NCI-H345 treated with DMSO at 0.1 percent for 48 hours (cell line): ENCODE data around the gene ADGRL2.

Experiments used
- DNase-seq: peaks from one replicate; lab custom pipeline; 2025; ENCODE audit not compliant: unreplicated experiment; lab: John Stamatoyannopoulos, UW

ADGRL2 gene

DNA sequence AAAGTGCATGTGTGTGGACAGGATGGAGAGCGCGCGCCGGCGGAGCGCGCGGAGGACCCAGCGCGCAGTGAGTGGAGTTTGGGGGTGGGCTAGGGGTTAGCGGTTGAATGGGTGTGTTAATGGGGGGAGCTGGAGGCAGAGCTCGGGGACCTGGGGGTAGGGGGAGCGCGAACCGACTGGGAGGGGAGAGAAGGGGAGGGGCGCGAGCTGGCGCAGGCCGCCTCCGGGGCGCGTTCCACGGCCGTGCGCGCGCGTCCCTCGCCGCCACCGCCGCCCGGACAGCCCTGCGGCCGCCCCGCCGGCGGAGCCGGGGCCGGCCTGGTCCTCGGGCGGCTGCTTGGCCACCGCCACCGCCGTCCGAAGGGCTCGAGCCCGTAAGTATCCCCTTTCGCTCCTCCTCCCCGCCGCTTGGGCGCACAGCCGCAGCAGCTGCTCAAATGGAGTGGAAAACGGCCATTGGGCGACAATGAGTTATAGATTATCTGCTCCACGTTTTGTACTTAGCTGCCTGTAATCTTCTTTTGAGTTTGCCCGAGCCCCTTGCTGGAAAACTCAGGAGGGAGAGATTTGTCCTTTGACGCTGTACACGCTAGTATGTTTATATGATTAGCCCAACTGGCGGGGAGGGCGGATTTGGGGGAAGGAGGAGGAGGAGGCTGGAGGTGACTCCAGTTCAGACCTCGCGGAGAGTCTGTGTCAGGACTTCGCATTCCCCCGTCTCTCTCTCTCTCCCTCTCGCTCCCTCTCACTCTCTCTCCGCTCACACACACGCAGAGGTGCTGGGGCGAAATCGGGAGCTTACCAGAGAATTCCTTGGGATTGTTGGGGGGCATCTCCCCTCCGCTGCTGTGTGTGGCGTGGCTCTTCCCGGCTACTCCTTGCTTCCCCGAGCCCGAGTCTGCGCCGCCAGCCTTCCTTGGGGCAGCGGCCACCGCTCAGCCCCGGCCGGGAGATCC, at the start of gene ADGRL2:
ADGRL2 (plus strand) TSS at position 240 of the 956 bp plus-strand sequence. CDS start 36,051 bp downstream, outside the sequence.
- DNase-seq, result peak; percentile 86

DNA sequence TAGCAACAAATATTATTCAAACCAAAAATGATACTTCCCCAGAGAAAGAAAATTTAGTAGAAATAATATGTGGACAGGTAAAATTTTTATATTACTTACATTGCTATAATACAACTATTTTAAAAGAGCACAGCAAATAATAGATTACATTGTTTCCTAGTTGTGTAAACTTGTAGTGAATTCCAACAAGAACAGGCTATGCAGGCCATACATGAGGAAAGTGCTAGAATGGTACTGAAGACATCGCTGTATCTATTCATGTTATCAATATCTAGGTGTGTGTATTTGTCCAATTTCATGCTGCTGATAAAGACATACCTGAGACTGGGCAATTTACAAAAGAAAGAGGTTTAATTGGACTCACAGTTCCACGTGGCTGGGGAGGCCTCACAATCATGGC, 47.9 kb upstream of the ADGRL2 start:
- no peak for DNase-seq

DNA sequence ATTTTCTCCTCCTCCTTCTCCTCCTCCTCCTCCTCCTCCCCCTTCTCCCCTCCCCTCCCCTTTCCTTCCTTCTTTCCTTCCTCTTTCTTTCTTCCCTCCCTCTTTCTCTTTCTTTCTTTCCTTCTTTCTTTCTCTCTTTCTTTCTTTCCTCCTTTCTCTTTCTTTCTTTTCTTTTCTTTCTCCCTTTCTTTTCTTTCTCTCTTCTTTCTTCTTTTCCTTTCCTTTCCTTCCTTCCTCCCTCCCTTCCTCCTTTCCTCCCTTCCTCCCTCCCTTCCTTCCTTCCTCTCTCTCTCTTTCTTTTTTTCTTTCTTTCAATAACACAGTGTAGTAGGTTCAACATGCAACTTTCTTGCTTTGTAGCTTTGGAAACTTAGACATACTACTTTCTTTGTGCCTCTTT, 46.3 kb upstream of the ADGRL2 start:
- no peak for DNase-seq

- no peak for DNase-seq
Measured at GRCh38 chr1:81756872-81757271, 43.9 kb upstream of the ADGRL2 start.

DNA sequence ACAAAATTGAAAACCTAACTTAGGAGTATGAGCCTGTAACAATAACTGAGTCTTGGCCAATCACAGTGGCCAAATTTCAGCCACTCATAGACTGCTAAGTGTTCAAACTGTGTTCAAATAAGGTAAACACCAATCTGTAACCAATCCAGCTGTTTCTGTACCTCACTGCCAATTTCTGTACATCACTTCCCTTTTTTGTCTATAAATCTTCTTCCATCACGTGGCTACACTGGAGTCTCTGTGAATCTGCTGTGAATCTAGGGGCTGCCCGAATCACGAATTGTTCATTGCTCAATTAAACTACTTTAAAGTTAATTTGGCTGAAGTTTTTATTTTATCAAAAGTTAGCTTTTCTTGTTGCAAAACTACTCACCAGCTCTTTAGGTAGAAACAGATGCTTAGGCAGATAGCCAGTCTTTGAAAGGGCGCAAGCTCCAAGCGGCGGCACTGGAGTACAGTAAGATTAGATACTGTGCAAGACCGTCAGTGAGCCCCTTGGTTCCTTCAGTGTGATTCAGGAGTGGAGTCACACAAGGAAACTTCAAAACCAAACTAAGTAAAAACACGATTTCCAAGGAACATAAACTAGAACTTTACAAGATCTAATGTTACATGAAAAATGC, 43.2 kb upstream of the ADGRL2 start:
- DNase-seq, result no peak

GRCh38 chr1:81758181-81758580, 42.6 kb upstream of the ADGRL2 start:
- no peak for DNase-seq

DNA sequence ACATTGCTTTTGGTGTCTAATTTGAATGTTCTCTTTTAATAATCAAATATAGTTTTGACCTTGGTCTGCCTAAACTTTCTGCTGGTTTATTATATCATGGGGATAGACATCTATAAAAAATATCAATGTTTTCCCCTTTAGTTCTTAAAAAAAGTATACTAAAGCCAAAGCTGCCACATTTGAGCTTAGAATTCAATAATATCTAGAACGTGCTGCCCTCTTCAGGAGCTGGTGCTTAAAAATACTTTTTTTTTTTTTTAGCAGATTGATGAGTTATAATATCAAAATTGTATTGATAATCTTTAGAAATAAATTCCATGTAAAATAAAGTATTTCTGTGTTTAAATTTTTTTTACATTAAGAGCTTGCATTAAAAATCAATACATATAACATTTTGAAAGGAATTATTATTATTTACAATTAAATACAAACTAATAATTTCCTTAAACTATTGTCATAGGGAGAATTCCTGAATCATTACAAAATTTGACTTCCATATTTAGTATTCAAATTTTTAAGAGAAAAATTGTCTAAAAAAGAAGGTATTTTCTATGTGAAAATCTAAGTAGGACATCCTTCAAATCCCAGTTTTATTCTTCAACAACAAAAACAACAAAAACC, 40.1 kb upstream of the ADGRL2 start:
- no peak for DNase-seq

DNA sequence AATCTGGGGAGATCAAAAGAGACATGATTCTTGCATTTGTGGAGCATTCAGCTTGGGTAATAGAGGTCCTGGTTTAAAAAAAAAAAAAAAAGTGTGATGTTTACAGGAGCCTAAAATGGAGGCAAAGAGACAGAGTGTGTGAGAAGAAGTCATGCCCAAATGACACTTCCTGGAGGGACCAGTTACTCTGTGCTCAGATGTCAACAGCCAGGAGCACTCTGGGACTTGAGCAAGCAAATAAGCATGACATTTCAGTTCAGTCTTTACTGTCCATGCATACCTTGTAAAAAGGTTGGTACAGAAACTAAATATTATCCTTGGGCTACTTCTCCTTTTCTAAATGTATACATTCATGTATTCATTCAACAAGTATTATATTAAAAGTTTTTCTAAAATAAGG, 25.2 kb upstream of the ADGRL2 start:
- DNase-seq, result no peak

GRCh38 chr1:81780705-81781454, 19.9 kb upstream of the ADGRL2 start:
- no peak for DNase-seq

- no peak for DNase-seq
Measured at GRCh38 chr1:81781749-81782148, 19.0 kb upstream of the ADGRL2 start.

DNA sequence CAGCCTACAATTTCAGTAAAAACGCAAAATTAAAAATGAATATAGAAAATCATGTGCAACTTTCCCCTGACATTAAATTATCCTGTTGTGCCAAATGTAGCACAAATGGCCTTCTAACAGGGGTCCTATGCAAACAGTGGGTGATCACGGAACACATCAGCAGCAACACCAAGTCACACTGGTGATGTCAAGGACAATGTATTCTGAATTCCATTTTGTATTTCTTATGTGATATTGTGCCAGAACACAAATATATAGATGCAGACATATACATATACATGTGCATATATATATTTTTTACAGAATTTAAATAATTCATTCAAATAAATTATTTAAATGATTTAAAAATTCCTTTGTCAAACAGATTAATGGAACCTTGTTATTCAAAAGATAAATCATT, 8.6 kb upstream of the ADGRL2 start:
- no peak for DNase-seq

DNA sequence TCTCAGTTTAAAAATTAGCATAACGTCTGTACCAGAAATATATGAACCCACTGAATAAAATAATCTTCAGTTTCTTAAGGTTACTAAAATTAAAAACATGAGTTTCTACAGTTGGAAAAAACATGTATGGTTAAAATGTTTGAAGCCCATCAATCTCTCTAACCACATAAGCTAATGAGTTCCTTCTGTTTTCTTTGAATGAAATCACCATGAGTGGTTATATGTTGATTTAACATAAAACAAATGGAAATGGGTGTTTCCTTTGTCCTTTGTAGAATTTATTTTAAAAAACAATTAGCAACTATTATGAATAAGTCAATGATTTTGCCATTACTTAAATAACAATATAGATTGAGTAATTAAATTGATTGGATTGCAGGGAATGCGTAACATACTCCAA, 3.0 kb upstream of the ADGRL2 start:
- no peak for DNase-seq

DNA sequence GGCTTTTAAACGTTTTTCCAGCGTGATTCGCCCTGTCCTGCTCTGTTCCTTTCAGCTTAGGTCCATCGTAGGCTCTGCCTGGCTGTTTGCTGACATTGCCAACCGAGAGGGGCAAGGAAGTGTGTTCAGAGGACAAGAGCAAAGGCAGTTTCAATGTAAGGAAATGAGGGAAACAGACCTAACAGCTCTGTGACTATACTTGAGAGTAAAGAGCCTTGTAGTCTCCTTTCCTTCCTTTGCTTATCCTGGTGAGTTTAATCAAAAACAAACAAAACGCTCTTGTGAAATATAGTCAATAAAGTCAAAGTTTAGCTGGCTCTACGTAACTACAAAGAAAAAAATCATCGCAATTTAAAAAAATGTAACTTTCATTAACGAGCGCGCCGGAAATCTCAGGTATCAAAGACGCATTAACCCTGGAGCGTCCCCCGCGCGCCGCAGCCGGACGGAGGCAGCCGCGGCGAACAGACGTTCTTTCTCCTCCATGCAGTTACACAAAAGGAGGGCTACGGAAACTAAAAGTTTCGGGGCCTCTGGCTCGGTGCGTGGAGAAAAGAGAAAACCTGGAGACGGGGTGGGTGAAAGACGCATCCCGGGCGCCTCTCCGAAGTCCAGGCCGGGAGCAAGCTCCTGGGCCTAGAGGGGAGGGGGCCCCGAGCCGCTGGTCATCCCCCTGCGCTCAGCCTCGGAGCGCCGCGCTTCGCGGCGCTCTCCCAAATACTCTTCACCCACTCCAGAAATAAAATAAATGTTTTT, 617 bp upstream of the ADGRL2 start:
- peak; percentile 39 for DNase-seq

GRCh38 chr1:81801651-81802456, 1.1 kb downstream of the ADGRL2 start:
- peak; percentile 21 for DNase-seq

DNA sequence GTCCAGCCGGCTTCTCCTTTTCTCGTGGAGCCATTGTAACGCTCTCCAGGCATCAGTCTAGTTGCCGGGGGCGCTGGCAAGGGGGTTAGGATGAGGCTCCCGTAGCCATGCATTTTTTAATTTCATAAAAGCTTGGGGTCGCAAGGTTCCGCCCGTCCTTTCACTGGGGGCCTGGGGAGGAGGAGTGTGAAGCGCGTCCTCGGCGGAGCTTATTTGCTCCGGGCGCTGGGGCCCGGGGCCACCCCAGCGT, 1.6 kb downstream of the ADGRL2 start:
- no peak for DNase-seq

DNA sequence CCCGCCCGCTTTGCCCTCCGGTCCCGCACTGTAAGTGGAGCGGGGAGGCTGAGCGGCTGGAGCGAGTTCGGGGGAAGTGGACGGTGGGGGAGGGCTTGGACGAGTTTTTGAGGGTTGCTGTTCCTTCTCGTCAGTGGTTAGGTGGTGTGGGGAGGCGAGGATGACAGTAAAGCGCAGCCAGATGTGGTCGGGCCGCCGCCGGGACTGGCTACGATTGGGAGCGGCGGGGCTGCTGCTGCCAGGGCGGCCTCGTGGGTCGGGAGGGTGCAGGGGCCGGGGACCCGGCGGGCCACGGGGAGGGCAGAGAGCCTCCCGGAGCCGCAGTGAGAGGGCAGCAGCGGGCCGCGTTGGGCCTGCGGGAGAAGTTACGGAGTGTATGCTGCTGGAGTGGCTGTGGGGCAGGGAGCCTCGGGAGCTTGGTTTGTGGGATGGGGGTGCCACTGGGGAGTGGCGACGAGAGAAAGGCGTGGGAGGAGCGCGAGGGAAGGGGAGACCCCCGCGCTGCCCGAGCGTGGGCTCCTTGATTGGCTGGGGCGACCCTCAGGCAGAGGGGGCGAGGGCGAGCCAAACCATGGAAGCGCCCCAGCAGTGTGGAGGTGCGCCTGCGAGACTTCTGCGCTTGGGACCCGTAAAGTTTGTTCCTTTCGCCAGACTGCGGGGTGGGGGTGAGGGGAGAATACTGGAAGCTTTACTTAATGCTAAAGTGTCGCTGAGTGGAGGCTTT, 2.1 kb downstream of the ADGRL2 start:
- peak; percentile 23 for DNase-seq

DNA sequence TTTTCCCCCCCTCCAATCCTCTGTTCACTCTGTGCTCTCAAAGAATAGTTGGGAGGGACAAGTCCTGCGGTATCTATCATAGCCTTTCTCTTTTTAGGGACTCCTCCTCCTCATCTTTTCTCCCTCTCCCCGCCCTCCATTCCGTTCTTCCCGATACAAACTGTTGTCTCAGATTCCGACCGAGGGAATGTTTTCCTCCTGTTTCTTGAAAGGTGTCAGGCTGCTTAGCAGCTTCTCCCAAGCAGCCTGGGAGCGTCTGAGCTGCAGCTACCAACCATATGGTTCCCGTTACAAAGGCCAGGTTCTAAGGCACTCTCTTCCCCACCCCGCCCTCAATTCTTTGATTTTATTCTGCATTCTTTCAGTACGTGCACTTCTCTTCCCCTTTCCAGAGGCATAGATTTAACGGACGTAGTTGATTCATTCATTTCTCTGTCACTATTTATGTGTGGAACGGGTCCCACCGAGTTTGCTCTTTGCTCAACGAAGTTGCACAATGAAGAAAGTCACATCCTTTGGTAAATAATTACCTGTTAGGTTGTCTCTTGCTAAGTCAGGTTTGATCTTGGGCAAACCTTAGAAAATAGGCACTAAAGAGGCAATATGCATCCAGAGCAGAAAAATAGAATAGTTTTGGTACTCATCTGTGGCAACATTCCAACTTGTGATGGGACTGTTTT, 2.8 kb downstream of the ADGRL2 start:
- DNase-seq, result no peak

DNA sequence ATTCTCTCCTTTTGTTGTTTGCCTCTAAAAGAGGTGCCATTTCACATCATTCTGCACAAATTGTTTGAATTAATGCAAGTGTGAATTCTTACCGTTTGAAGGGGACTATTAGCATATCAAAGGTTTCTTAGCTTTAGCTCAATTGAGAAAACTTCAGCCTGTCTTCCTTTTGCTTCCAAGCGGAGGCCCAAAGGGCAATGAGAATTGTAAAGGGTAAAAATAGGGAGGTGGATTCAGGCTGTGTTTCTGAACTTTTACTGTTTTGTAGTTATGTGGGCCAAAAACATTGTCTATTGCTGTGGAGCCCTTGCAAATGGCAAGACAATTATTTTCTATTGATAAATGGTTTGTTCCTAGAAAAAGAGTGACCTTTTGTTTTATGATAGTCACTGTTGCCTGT, 3.6 kb downstream of the ADGRL2 start:
- no peak for DNase-seq
